IMR-90 (cell line): Measurements from ENCODE around the gene PDCD1. TPM values are rescaled to one million over a fixed set of nuclear protein-coding genes. Genes with fewer than 3 reads are reported as not detected.

Experiments
- ATAC-seq: fragments of 200-7000 bp; cut with Tn5 transposase; 2 replicates; pipeline ENCODE4 v1.9.1; 2020; ENCODE audit warnings: low read depth, mild to moderate bottlenecking, moderate library complexity
- BruUV-seq: library from RNA; stranded (reverse); fragments of 400-500 nt; replicated peaks from 2 replicates; lab custom pipeline; 2021; lab: Mats Ljungman, UMichigan
- CTCF ChIA-PET: fragments of 300-600 bp; formaldehyde crosslinking; extraction: SDS; loops from one replicate; lab custom pipeline; 2021; ENCODE audit warnings: antibody characterized with exemption; lab: Yijun Ruan, JAX
- POLR2A ChIA-PET: fragments of 300-600 bp; sonication (Branson Sonifier 250); formaldehyde crosslinking; loops from one replicate; lab custom pipeline; 2022; ENCODE audit warnings: antibody characterized with exemption; ENCODE audit not compliant: unreplicated experiment; lab: Charles Lee
- DNase-seq: peaks from one replicate; pipeline ENCODE4 v3.0.0; 2013
- H2AFZ ChIP-seq: replicated peaks from 2 replicates; pipeline ENCODE3; 2013; ENCODE audit warnings: low read length, mild to moderate bottlenecking; ENCODE audit not compliant: poor library complexity
- H2AK5ac ChIP-seq: 2 replicates; pipeline ENCODE4 v1.6.1; 2013; ENCODE audit warnings: low read depth, low read length, inconsistent platforms
- H2AK9ac ChIP-seq: replicated peaks from 2 replicates; pipeline ENCODE3; 2013; ENCODE audit warnings: mild to moderate bottlenecking, low read depth, low read length, moderate library complexity; ENCODE audit not compliant: poor library complexity
- H2BK120ac ChIP-seq: 2 replicates; pipeline ENCODE4 v1.6.1; 2013; ENCODE audit warnings: low read depth, low read length, inconsistent platforms
- H2BK15ac ChIP-seq: 3 replicates; pipeline ENCODE4 v1.6.1; 2013; ENCODE audit warnings: low read depth, low read length, inconsistent platforms
- H2BK20ac ChIP-seq: 2 replicates; pipeline ENCODE4 v1.6.1; 2013; ENCODE audit warnings: low read depth, mild to moderate bottlenecking, inconsistent platforms, low read length, moderate library complexity
- H2BK5ac ChIP-seq: 2 replicates; pipeline ENCODE4 v1.6.1; 2013; ENCODE audit warnings: mild to moderate bottlenecking, low read depth, low read length, inconsistent platforms; ENCODE audit not compliant: poor library complexity, severe bottlenecking
- H3K14ac ChIP-seq: replicated peaks from 2 replicates; pipeline ENCODE4 v1.6.1; 2013; ENCODE audit warnings: low read depth, low read length, inconsistent platforms
- H3K18ac ChIP-seq: 2 replicates; pipeline ENCODE4 v1.6.1; 2013; ENCODE audit warnings: low read depth, low read length, control low read depth
- H3K23ac ChIP-seq: 2 replicates; pipeline ENCODE4 v1.6.1; 2013; ENCODE audit warnings: low read depth, low read length, inconsistent platforms
- H3K27ac ChIP-seq: 2 replicates; pipeline ENCODE4 v1.5.1; 2013; ENCODE audit warnings: mild to moderate bottlenecking, control low read depth, low read length; ENCODE audit not compliant: insufficient read depth
- H3K27me3 ChIP-seq: 2 replicates; pipeline ENCODE4 v1.6.1; 2013; ENCODE audit warnings: low read length; ENCODE audit not compliant: control insufficient read depth, insufficient read depth
- H3K36me3 ChIP-seq: 2 replicates; pipeline ENCODE4 v1.6.1; 2013; ENCODE audit warnings: low read length, mixed read lengths; ENCODE audit not compliant: control insufficient read depth, insufficient read depth
- H3K4ac ChIP-seq: 2 replicates; pipeline ENCODE4 v1.6.1; 2013; ENCODE audit warnings: low read depth, low read length, inconsistent platforms
- H3K4me1 ChIP-seq: 2 replicates; pipeline ENCODE4 v1.6.1; 2013; ENCODE audit warnings: low read length, mixed read lengths; ENCODE audit not compliant: control insufficient read depth, insufficient read depth
- H3K4me2 ChIP-seq: 2 replicates; pipeline ENCODE4 v1.6.1; 2013; ENCODE audit warnings: low read depth, mild to moderate bottlenecking, control low read depth, low read length, moderate library complexity
- H3K4me3 ChIP-seq: 2 replicates; pipeline ENCODE4 v1.5.1; 2013; ENCODE audit warnings: low read depth, mild to moderate bottlenecking, control low read depth, low read length, moderate library complexity; ENCODE audit not compliant: insufficient read depth
- H3K56ac ChIP-seq: 2 replicates; pipeline ENCODE4 v1.6.1; 2013; ENCODE audit warnings: low read length, inconsistent platforms; ENCODE audit not compliant: insufficient read depth; ENCODE audit errors: extremely low read depth
- H3K79me1 ChIP-seq, 2 experiments: 2 replicates each; pipeline ENCODE4 v1.6.1; 2013; ENCODE audit warnings: low read length in 2 of 2, inconsistent platforms in 1 of 2, low read depth in 1 of 2
- H3K9ac ChIP-seq: 2 replicates; pipeline ENCODE4 v1.6.1; 2013; ENCODE audit warnings: low read depth, low read length, control low read depth
- H3K9me1 ChIP-seq: 2 replicates; pipeline ENCODE4 v1.6.1; 2013; ENCODE audit warnings: low read length, inconsistent platforms; ENCODE audit not compliant: insufficient read depth
- H3K9me3 ChIP-seq: 2 replicates; pipeline ENCODE4 v1.6.1; 2013; ENCODE audit warnings: low read length; ENCODE audit not compliant: control insufficient read depth, insufficient read depth
- H4K20me1 ChIP-seq: 2 replicates; pipeline ENCODE4 v1.6.1; 2013; ENCODE audit warnings: low read length, inconsistent platforms; ENCODE audit not compliant: insufficient read depth
- H4K5ac ChIP-seq: 2 replicates; pipeline ENCODE4 v1.6.1; 2013; ENCODE audit warnings: mild to moderate bottlenecking, low read depth, low read length, control low read depth
- H4K8ac ChIP-seq, 2 experiments: 2 replicates each; pipeline ENCODE4 v1.6.1; 2013; ENCODE audit warnings: low read depth in 2 of 2, low read length in 2 of 2, control low read depth in 1 of 2, inconsistent platforms in 1 of 2
- H4K91ac ChIP-seq: 2 replicates; pipeline ENCODE4 v1.6.1; 2013; ENCODE audit warnings: low read depth, low read length, inconsistent platforms; ENCODE audit not compliant: insufficient read depth
- BHLHE40 ChIP-seq: fragments of 150-350 bp; IDR thresholded peaks from 2 replicates; pipeline ENCODE4 v1.6.1; 2016; ENCODE audit warnings: mild to moderate bottlenecking, low read depth, low read length
- CHD1 ChIP-seq: IDR thresholded peaks from 2 replicates; pipeline ENCODE4 v1.6.1; 2012; ENCODE audit warnings: low read depth, low read length, improper control_type of control experiment
- ELK1 ChIP-seq: fragments of 150-350 bp; IDR thresholded peaks from 2 replicates; pipeline ENCODE4 v1.6.1; 2016; ENCODE audit warnings: low read depth, mild to moderate bottlenecking, low read length, moderate library complexity, borderline replicate concordance
- FOS ChIP-seq: fragments of 150-350 bp; IDR thresholded peaks from 2 replicates; pipeline ENCODE4 v1.6.1; 2016; ENCODE audit warnings: low read depth, low read length
- MAFK ChIP-seq: IDR thresholded peaks from 2 replicates; pipeline ENCODE4 v1.6.1; 2012; ENCODE audit warnings: low read depth, low read length, improper control_type of control experiment
- POLR2A ChIP-seq: IDR thresholded peaks from 2 replicates; pipeline ENCODE4 v1.6.1; 2012; ENCODE audit warnings: mild to moderate bottlenecking, low read depth, low read length
- RAD21 ChIP-seq: IDR thresholded peaks from 2 replicates; pipeline ENCODE4 v1.6.1; 2012; ENCODE audit warnings: low read length, improper control_type of control experiment
- RCOR1 ChIP-seq: IDR thresholded peaks from 2 replicates; pipeline ENCODE4 v1.6.1; 2012; ENCODE audit warnings: mild to moderate bottlenecking, low read length, improper control_type of control experiment; ENCODE audit not compliant: insufficient replicate concordance
- USF2 ChIP-seq: fragments of 150-350 bp; IDR thresholded peaks from 2 replicates; pipeline ENCODE4 v1.6.1; 2017; ENCODE audit warnings: mild to moderate bottlenecking, antibody characterized with exemption, low read length, low read depth
- WGBS, 2 experiments: methylation state at CpG; one replicate each; pipeline versions ENCODE4 v1.1.5 to v1.1.7; 2013; ENCODE audit warnings: missing lambda C conversion rate in 2 of 2; ENCODE audit not compliant: insufficient read length in 1 of 2; ENCODE audit errors: extremely low coverage in 2 of 2; 5-methylcytosine and 5-hydroxymethylcytosine counted together
- dilution Hi-C: fragments of 300-500 bp; cut with HindIII; formaldehyde crosslinking; loops from one replicate; pipeline ENCODE4 v1.14.3; 2018; ENCODE audit warnings: low sequenced_read_pairs; ENCODE audit not compliant: unreplicated experiment
- in situ Hi-C: fragments of 300-500 bp; cut with MboI; formaldehyde crosslinking; loops from 3 replicates; pipeline ENCODE4 v1.14.3; 2019; ENCODE audit warnings: low sequenced_read_pairs, inconsistent platforms, mixed read lengths
- intact Hi-C: fragments of 100-400 bp; cut with micrococcal nuclease; formaldehyde crosslinking; loops from 2 replicates; pipeline ENCODE4 v1.10.0; 2022
- polyA plus RNA-seq, 3 experiments: library from polyadenylated mRNA; depleted of rRNA; stranded (reverse); fragments of >200 nt; gene quantifications; 2 replicates each; pipeline ENCODE4 v1.2.3, GENCODE V29; 2012; ENCODE audit warnings: low replicate concordance in 1 of 3
- total RNA-seq: library from RNA; depleted of rRNA; stranded (reverse); fragments of >200 nt; gene quantifications from 2 replicates; pipeline ENCODE4 v1.2.3, GENCODE V29; 2012
- TF ChIP-seq, protein P1 (sequence below): conservative IDR thresholded peaks from 2 replicates; pipeline ENCODE4 v1.5.1; 2012; ENCODE audit warnings: mild to moderate bottlenecking, low read depth, low read length, improper control_type of control experiment

The PDCD1 gene
- total and polyA plus RNA-seq, 2 of the 4 experiments (the other 2 are of a cell fraction): not detected

GRCh38 chr2:241855245-241855887 is 3.3 kb downstream of the PDCD1 start:
- no peak overlapping the region for H2AK9ac ChIP-seq
- intact Hi-C loops (no loop called here), in situ Hi-C loops (no loop called here), dilution Hi-C loops (no loop called here)
- WGBS, 2 experiments: 86% methylated on average over 13 of the region's 18 CpGs; no CpG with 5 or more reads in 1 of the 2 experiments
- no peak overlapping the region for H3K56ac ChIP-seq
- peaks cover 3% of the 10 kb centered on the region for H3K4me1 ChIP-seq
- H3K27ac ChIP-seq: no peak overlapping the region
- H3K23ac ChIP-seq: no peak overlapping the region
- no peaks in the 10 kb centered on the region for H3K79me1 ChIP-seq
- no peak overlapping the region for H2AK5ac ChIP-seq
- no peak overlapping the region for H3K18ac ChIP-seq
- no TSS peak for BruUV-seq
- TF ChIP-seq FOS (no peak), RAD21 (no peak), BHLHE40 (no peak), RCOR1 (no peak), MAFK (no peak), CHD1 (no peak), USF2 (no peak), POLR2A (no peak), ELK1 (no peak)
- TF ChIP-seq, protein P1, sequence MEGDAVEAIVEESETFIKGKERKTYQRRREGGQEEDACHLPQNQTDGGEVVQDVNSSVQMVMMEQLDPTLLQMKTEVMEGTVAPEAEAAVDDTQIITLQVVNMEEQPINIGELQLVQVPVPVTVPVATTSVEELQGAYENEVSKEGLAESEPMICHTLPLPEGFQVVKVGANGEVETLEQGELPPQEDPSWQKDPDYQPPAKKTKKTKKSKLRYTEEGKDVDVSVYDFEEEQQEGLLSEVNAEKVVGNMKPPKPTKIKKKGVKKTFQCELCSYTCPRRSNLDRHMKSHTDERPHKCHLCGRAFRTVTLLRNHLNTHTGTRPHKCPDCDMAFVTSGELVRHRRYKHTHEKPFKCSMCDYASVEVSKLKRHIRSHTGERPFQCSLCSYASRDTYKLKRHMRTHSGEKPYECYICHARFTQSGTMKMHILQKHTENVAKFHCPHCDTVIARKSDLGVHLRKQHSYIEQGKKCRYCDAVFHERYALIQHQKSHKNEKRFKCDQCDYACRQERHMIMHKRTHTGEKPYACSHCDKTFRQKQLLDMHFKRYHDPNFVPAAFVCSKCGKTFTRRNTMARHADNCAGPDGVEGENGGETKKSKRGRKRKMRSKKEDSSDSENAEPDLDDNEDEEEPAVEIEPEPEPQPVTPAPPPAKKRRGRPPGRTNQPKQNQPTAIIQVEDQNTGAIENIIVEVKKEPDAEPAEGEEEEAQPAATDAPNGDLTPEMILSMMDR: no peak
- POLR2A ChIA-PET: no interaction called here
- no peak overlapping the region for H2BK20ac ChIP-seq
- DNase-seq (no peak), ATAC-seq (no peak)
- H3K9me3 ChIP-seq: no peaks in the 10 kb centered on the region
- no peaks in the 10 kb centered on the region for H4K20me1 ChIP-seq
- H3K27me3 ChIP-seq: peaks cover 2% of the 10 kb centered on the region; the same call in 1 of the 2 replicates
- no peak overlapping the region for H2BK5ac ChIP-seq
- CTCF ChIA-PET: no interaction called here
- no peak overlapping the region for H4K5ac ChIP-seq
- H3K14ac ChIP-seq: no peak overlapping the region
- no peak overlapping the region for H4K8ac ChIP-seq
- H2BK15ac ChIP-seq: no peak overlapping the region
- no peaks in the 10 kb centered on the region for H3K36me3 ChIP-seq
- H4K91ac ChIP-seq: no peak overlapping the region
- H2AFZ ChIP-seq: no peak overlapping the region
- H2BK120ac ChIP-seq: no peak overlapping the region
- H3K9ac ChIP-seq: no peak overlapping the region
- no peak overlapping the region for H3K4me2 ChIP-seq
- H3K9me1 ChIP-seq: no peaks in the 10 kb centered on the region
- no peak overlapping the region for H3K4me3 ChIP-seq
- H3K4ac ChIP-seq: no peak overlapping the region
